ENCODE measurements around the gene HOTAIR.

HOTAIR gene

DNA sequence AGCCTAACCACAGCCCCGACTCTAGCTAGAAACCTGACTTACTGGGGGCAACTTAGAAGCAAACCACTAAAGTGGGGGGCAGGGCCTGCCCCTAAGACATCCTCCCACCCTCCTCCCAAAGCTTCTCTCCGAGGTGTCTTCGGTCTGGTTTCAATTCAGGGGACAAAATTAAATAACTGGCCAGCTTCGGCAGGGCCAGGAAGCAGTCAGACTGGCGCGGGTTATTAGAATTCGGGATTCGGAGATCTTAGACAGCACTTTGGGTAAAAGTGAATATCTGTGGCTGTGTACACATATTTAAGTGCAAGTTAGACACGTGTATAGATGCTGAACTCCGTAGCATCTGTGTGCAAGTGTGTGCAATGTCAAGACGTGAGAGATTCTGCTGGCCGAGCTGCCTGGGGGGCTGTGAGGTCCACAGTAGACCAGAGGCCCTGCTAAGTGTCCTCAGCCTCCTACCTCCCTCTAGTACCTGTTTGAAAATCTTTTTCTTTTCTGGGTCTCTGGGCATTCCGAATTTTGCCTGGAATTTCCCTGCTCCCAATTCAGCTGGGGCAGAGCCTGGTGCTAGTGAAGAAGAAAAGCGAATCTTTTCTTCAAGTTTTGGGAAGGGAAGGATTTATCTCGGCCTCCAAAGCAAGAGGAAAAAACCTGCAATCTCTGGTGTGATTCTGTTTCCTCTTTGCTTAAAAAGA, 6.2 kb upstream of the HOTAIR start:
- no peak overlapping the region for H3K27ac ChIP-seq
- TF ChIP-seq, protein P1, sequence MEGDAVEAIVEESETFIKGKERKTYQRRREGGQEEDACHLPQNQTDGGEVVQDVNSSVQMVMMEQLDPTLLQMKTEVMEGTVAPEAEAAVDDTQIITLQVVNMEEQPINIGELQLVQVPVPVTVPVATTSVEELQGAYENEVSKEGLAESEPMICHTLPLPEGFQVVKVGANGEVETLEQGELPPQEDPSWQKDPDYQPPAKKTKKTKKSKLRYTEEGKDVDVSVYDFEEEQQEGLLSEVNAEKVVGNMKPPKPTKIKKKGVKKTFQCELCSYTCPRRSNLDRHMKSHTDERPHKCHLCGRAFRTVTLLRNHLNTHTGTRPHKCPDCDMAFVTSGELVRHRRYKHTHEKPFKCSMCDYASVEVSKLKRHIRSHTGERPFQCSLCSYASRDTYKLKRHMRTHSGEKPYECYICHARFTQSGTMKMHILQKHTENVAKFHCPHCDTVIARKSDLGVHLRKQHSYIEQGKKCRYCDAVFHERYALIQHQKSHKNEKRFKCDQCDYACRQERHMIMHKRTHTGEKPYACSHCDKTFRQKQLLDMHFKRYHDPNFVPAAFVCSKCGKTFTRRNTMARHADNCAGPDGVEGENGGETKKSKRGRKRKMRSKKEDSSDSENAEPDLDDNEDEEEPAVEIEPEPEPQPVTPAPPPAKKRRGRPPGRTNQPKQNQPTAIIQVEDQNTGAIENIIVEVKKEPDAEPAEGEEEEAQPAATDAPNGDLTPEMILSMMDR (conservative IDR thresholded peaks at IDR 0.05), result no peak

DNA sequence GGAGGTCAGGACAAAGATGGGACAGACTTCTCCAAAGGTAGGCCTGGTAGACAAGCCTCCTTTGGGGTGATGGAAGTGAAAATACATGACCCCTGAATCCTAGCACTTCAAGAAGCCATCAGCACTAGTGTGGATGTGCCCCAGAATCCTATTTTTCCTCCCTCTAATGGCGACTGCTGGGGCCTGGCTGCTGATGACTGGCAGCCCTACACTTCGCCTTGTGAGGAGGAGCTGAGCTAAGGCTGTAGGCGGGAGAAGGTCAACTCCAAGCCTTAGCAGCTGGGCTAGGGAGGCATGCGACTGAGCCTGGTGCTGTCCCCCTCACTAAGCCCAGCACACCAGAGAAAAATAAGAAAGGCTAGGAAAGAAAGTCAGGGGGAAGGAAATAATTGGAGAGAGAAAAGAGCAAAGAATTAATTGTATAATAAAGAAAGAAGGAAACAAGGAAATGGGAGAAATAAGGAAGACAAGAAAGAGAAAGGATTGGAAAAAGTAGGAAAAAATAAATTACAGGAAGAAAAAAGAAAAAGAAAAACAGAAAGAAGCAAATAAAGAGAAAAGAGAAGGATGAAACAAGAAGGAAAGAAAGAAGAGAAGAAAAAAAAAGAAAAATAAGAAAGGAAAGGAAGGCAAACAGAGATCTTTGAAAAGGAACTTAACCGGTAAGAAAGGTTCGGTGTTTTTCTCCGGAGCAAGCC, 5.5 kb upstream of the HOTAIR start:
- H3K27ac ChIP-seq, result peak overlapping the region; percentile 65; the same call in 1 of the 2 replicates
- TF ChIP-seq, protein P1 (conservative IDR thresholded peaks at IDR 0.05), result no peak

DNA sequence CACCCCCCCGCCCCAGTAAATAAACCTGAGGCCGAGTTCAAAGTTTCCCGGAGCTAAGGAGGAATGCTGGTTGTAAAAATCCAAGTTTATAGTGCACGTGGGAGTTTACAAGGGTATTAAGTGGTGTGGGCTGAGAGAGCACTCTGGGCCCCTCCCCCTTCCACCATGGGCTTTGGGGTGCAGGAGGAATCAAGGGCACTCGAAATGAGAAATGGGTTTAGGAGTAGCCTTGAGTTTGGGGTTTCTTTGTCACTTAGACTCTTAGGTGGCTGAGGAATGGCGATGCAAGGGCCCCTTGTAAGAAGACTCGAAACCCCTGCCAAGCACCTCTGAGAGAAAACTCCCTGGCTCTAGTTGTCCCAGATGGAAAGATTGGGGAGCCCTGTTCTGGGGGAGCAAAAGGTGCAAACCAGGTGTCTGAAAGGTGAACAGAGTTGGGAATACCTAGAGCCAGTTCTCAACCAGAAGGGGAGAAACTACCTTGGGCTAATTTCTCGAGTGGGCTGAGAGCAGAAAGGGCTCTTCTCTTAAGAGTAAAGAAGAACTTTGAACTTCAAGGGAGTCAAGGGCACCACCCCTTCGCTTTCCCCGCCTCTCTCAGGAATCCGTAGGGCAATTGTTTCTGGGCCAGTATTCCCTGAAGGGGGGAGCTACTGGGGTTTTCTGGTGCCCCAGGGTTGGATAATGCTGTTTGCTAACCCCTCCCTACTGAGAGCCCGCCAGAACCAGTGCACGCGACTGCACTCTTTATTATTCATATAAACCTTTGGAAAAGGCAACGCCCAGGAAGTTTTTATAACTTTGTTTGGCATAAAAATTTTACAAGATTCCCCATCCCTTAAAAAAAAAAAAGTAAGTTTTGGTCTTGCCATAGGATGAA, 4.0 kb upstream of the HOTAIR start:
- H3K27ac ChIP-seq, result peak overlapping the region; percentile 65
- TF ChIP-seq, protein P1 (conservative IDR thresholded peaks at IDR 0.05), result no peak

DNA sequence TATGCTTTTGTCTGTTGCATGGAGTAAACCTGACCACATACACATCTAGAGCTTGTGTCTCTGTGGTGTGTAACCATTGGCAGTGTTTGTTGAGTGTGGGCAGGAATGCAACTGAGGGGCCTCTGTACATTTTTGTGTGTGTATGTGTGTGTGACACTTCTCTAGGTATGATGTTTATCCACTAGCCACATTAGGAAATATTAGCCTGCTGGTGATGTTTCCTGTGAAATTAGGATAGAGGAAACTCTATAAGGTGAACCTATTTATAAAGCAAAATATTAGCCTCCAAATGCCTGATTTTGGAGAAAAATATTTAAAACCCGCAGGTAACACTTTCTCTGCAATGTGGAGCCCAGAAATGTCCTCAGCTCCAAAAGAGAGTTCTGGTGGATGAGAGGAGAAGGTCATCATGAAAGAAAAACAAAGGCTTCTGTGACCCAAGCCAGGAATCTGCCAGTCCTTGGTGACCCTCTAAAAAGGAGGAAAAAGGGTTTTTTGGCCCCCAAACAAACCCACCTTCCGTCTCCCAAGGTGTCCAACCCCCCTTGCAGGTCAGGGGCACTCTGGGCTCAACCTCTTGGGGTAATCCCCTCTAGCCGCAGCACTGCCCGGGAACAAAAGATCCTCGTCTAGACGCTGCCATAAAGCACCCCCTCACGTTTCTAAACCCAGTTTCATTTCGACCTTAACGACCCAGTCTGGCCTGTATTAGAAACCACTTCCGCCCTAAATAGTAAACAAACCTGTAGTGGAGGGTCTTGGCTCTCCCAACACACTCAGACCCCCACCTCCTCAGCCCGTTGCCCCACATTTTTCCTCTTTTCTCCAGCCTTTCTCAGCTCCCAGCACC, 3.1 kb upstream of the HOTAIR start:
- peak overlapping the region; percentile 65 for H3K27ac ChIP-seq
- TF ChIP-seq, protein P1 (conservative IDR thresholded peaks at IDR 0.05), result no peak

DNA sequence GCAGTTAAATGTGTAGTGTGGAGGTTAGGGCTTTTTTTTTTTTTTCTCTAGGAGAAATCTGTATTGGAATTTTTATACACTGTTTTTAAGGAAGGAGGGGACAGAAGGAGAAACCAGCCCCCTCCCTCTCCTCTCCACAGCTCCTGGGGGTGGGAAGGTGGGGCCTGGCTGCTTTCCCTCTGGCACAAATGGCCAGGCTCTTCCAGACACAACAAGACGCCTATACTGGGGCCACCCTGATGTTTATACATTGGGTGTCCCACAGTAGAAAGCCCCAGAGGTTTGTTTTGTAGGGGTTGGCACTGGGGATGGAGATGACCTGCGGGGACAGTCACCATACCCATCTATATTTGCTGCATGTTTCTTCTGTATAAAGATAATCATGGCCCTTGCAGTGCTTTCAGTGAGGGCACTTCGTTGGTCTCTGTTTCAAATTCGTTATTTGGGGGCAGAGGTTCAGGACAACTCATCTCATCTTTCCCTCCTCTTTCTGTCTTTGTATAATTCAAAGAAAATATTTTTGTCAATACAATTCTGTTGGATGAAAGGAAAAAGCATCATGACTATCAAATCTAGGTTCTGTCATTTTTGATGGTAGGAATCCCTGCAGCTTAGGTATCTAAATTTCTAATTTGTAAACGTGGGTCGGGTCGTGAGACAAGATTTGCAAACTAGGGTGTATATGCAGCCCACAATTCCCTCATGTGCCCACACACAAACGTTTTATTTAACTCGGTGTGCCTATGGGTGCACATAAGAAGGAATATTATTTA, 2.3 kb upstream of the HOTAIR start:
- TF ChIP-seq, protein P1 (conservative IDR thresholded peaks at IDR 0.05), result no peak
- peak overlapping the region; percentile 65 for H3K27ac ChIP-seq

DNA sequence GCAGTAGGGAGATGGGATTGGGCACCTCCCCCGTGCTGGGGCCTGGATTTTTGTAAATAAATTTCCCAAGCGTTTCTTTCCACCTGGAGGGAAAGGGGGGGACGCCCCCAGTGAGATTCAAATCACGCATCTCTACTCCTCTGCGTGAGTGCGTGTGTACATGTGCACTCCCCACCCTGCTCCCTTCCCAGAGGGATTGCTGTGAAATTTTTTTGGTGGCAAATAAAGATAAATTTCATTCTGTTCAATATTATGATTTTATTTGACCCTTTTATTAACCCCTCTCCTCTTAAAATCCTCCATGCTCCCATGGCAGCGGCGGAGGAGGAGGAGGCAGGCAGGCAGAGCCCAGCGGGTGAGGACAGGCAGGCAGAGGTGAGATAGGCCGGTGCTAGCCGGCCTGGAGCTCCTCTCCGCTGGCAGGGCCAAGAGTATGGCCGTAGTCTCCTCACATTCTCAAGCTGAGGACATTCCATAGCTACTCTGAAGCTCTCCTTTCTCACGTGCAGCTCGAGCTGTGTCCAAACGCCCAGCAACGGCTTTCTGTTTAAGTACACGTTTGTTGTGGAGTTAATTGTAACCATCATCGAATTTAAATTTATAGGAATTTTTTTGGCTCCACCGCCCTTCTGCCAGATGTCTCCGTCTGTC, 1.5 kb upstream of the HOTAIR start:
- H3K27ac ChIP-seq, result no peak overlapping the region
- TF ChIP-seq, protein P1 (conservative IDR thresholded peaks at IDR 0.05), result no peak

All from VCaP (cell line).